Muscle layer of colon (tissue), 2 donors: ENCODE results near the gene ANKRD44.
A peak's percentile ranks its signal among the peaks of the same experiment; 100 is the strongest.

Experiments used
- H3K27ac ChIP-seq: one replicate; pipeline ENCODE4 v1.7.0; 2013; ENCODE audit warnings: low read depth, mild to moderate bottlenecking, low read length, moderate library complexity
- H3K27me3 ChIP-seq, 2 donors: one replicate each; pipeline ENCODE4 v1.7.0; 2013; ENCODE audit warnings: low read length in 2 of 2, mild to moderate bottlenecking in 2 of 2; ENCODE audit not compliant: insufficient read depth in 2 of 2, control insufficient read depth in 1 of 2
- H3K36me3 ChIP-seq: one replicate; pipeline ENCODE4 v1.7.0; 2013; ENCODE audit warnings: mild to moderate bottlenecking, low read length; ENCODE audit not compliant: insufficient read depth
- H3K4me1 ChIP-seq: one replicate; pipeline ENCODE4 v1.7.0; 2013; ENCODE audit warnings: mild to moderate bottlenecking, low read length; ENCODE audit not compliant: insufficient read depth
- H3K4me3 ChIP-seq, 2 donors: one replicate each; pipeline ENCODE4 v1.7.0; 2013; ENCODE audit warnings: low read length in 2 of 2, low read depth in 1 of 2, mild to moderate bottlenecking in 1 of 2, moderate library complexity in 1 of 2
- H3K9ac ChIP-seq: one replicate; pipeline ENCODE4 v1.7.0; 2013; ENCODE audit warnings: low read length
- H3K9me3 ChIP-seq: one replicate; pipeline ENCODE4 v1.7.0; 2013; ENCODE audit warnings: mild to moderate bottlenecking, low read length
- donor health status: abdominal sarcoma.
- donor health status: Adenocarcinoma of cecum.

Gene ANKRD44

DNA sequence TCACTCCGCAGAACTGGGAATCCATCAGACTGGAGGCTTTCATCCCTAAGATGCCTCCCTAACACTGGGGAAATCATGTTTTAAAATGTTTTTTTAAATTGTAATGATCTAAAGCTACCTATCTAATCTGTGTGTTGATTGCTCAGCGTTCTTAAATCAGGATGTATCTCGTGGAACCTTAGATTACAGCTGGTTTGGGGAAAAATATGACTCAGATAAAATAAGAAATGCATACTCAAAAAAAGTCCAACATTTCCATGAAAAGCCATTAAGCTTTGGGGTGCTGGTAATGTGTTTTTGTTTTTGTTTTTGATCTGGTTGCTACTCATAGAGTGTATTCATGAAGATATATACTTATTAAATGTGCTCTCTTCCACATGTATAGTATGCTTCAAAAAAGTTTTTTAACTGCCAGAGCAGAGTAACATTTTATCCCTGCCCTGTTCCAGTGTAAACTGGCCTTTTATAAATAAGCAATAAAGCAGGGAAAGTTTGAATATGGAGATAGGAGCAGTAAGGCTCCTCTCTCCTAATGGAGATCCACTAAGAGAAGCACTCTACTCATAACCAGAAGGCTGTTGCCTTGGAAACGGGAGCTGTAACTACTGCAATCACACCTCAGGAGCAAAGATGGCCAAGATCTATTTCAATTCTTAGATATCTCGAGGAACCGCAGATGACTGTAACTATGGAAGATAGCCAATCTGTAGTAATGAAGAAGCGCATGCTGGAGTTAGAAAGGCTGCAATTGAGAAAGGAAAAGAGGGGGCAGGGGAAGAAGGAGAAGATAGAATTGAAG is 41.6 kb downstream of the ANKRD44 start:
- Histone ChIP-seq H3K4me3 (no peak overlapping the region), H3K9me3 (no peaks in the 10 kb centered on the region), H3K4me1 (peaks cover 65% of the 10 kb centered on the region), H3K36me3 (no peaks in the 10 kb centered on the region), H3K9ac (no peak overlapping the region), H3K27ac (no peak overlapping the region), H3K27me3 (no peaks in the 10 kb centered on the region)

GRCh38 chr2:197266477-197266876 is 44.1 kb downstream of the ANKRD44 start:
- Histone ChIP-seq H3K9ac (no peak overlapping the region), H3K4me1 (peaks cover 62% of the 10 kb centered on the region), H3K4me3 (no peak overlapping the region), H3K9me3 (no peaks in the 10 kb centered on the region), H3K36me3 (no peaks in the 10 kb centered on the region), H3K27ac (no peak overlapping the region), H3K27me3 (no peaks in the 10 kb centered on the region)

GRCh38 chr2:197265924-197266323 is 44.7 kb downstream of the ANKRD44 start:
- H3K4me3 ChIP-seq: no peak overlapping the region
- H3K9ac ChIP-seq: no peak overlapping the region
- H3K27me3 ChIP-seq: no peaks in the 10 kb centered on the region
- no peak overlapping the region for H3K27ac ChIP-seq
- no peaks in the 10 kb centered on the region for H3K9me3 ChIP-seq
- peaks cover 62% of the 10 kb centered on the region for H3K4me1 ChIP-seq
- no peaks in the 10 kb centered on the region for H3K36me3 ChIP-seq

DNA sequence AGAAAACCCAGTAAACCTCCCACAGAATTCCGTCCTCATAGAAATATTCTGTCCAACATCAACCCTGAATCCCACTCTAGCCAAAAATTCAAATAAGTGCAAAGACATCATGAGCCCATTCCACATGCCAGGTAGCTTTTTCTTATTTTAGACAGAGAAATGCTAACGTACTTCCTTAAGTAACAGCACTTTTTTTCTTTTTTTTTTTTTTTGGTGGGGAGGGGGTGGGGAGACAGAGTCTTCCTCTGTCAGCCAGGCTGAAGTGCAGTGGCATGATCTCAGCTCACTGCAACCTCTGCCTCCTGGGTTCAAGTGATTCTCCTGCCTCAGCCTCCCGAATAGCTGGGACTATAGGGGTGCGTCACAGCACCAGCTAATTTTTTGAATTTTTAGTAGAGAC is 45.5 kb downstream of the ANKRD44 start:
- no peaks in the 10 kb centered on the region for H3K27me3 ChIP-seq
- no peaks in the 10 kb centered on the region for H3K9me3 ChIP-seq
- no peak overlapping the region for H3K27ac ChIP-seq
- H3K4me1 ChIP-seq: peaks cover 54% of the 10 kb centered on the region
- H3K9ac ChIP-seq: no peak overlapping the region
- no peaks in the 10 kb centered on the region for H3K36me3 ChIP-seq
- no peak overlapping the region for H3K4me3 ChIP-seq

DNA sequence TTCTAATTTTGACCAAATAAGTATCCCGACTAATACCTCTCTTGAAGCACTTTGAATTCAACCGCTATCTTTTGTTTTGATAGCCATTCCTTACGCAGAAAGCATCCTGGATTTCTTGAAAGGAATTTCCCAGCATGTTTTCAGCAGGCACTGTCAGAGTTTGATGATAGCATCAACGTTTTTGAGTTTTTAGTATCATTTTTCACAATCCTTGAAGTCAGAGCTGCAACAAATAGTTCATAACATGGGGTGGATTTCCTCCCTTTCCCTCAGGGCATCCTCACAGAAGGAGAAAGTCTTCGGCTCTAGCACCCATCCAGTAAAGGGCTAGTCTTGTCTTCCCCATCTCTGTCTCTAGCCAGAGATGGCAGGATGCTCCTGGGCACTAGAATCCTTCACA is 46.2 kb downstream of the ANKRD44 start:
- Histone ChIP-seq H3K4me1 (peaks cover 47% of the 10 kb centered on the region), H3K27me3 (no peaks in the 10 kb centered on the region), H3K27ac (no peak overlapping the region), H3K9ac (no peak overlapping the region), H3K9me3 (no peaks in the 10 kb centered on the region), H3K36me3 (no peaks in the 10 kb centered on the region), H3K4me3 (no peak overlapping the region)

GRCh38 chr2:197263077-197263476 is 47.5 kb downstream of the ANKRD44 start:
- Histone ChIP-seq H3K9ac (no peak overlapping the region), H3K9me3 (no peaks in the 10 kb centered on the region), H3K4me3 (no peak overlapping the region), H3K36me3 (no peaks in the 10 kb centered on the region), H3K27me3 (no peaks in the 10 kb centered on the region), H3K4me1 (peaks cover 44% of the 10 kb centered on the region), H3K27ac (no peak overlapping the region)

GRCh38 chr2:197261808-197262226 is 48.8 kb downstream of the ANKRD44 start:
- Histone ChIP-seq H3K27ac (no peak overlapping the region), H3K9ac (peak overlapping the region; percentile 23), H3K27me3 (no peaks in the 10 kb centered on the region), H3K4me1 (peaks cover 40% of the 10 kb centered on the region), H3K36me3 (no peaks in the 10 kb centered on the region), H3K4me3 (peak overlapping the region in 1 of 2 donors; percentile 15), H3K9me3 (no peaks in the 10 kb centered on the region)

GRCh38 chr2:197259470-197259999 is 51.0 kb downstream of the ANKRD44 start:
- no peak overlapping the region for H3K27ac ChIP-seq
- H3K4me1 ChIP-seq: peaks cover 39% of the 10 kb centered on the region

GRCh38 chr2:197258580-197258979 is 52.0 kb downstream of the ANKRD44 start:
- Histone ChIP-seq H3K27ac (no peak overlapping the region), H3K9me3 (no peaks in the 10 kb centered on the region), H3K9ac (no peak overlapping the region), H3K27me3 (no peaks in the 10 kb centered on the region), H3K4me1 (peaks cover 42% of the 10 kb centered on the region), H3K36me3 (no peaks in the 10 kb centered on the region), H3K4me3 (no peak overlapping the region)

More at GRCh38 chr2:197259470-197259999, 51.0 kb downstream of the ANKRD44 start:
- Histone ChIP-seq H3K4me3 (no peak overlapping the region), H3K27me3 (no peaks in the 10 kb centered on the region), H3K9ac (no peak overlapping the region), H3K9me3 (no peaks in the 10 kb centered on the region), H3K36me3 (no peaks in the 10 kb centered on the region)

DNA sequence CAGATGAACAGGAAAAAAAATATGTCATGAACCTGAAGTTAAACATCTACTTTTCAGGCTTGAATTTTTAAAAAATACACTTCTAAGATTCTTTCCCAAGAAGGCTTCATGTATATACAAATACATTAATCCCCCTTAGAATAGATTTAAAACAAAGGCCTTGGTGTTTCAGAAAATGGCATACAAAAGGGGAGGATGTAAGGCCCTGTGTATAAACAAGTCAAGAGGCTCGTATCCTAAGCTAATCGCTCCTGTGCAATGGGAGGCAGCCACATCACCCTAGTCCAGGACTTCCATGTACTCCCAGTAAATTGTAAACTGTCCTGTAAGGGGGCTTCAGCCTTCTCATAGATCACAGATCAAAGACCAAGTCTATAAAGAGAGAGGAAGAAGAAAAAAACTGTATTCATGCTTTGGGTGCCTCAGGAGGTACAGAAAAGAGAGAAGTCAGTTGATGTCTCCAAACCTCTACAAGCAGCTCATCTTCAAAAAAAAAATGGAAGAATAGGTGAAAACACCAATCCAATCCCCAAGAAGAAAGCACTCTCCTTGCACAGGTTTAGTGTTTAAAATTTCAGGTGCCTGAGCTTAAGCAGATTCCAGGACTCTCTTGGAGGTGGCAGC is 53.9 kb downstream of the ANKRD44 start:
- Histone ChIP-seq H3K4me3 (no peak overlapping the region), H3K9ac (peak overlapping the region; percentile 6), H3K4me1 (peaks cover 38% of the 10 kb centered on the region), H3K36me3 (no peaks in the 10 kb centered on the region), H3K27ac (peak overlapping the region; percentile 79), H3K27me3 (no peaks in the 10 kb centered on the region), H3K9me3 (no peaks in the 10 kb centered on the region)

GRCh38 chr2:197256021-197256420 is 54.6 kb downstream of the ANKRD44 start:
- H3K27ac ChIP-seq: peak overlapping the region; percentile 79
- H3K9ac ChIP-seq: peak overlapping the region; percentile 6
- H3K4me1 ChIP-seq: peaks cover 38% of the 10 kb centered on the region
- no peaks in the 10 kb centered on the region for H3K9me3 ChIP-seq
- H3K36me3 ChIP-seq: no peaks in the 10 kb centered on the region
- H3K4me3 ChIP-seq: peak overlapping the region in 1 of 2 donors; percentile 5
- H3K27me3 ChIP-seq: no peaks in the 10 kb centered on the region
